ENCODE results near the gene KRTAP6-1.

The KRTAP6-1 gene

GRCh38 chr21:30577766-30578165, 36.0 kb downstream of the KRTAP6-1 start:
- DNase-seq (ENCODE audit: low spot score): no peak

- no peak for DNase-seq (ENCODE audit: low spot score)
These were observed 46.1 kb downstream of the KRTAP6-1 start for GRCh38 chr21:30567617-30568016.

GRCh38 chr21:30563630-30564029, 50.1 kb downstream of the KRTAP6-1 start:
- no peak for DNase-seq (ENCODE audit: low spot score)
